Activated CD4-positive, alpha-beta T cell treated with anti-CD3 and anti-CD28 coated beads, Interleukin-2, amount 10 ng/mL, durations not matched to agents 7 days and 5 days (primary cell): ENCODE data around the gene RAB9A. TPM values are rescaled to one million over a fixed set of nuclear protein-coding genes. Genes with fewer than 3 reads are reported as not detected.
"Not testable (repeated sequence)": the region's sequence is repeated elsewhere in the genome, so short reads cannot be mapped to it uniquely, and the experiment has no call there.

Experiments
- CTCF ChIA-PET: fragments of 350-600 bp; sonication (Branson Sonifier 250); formaldehyde crosslinking; loops from one replicate; lab custom pipeline; 2021; ENCODE audit warnings: antibody characterized with exemption; lab: Charles Lee
- POLR2A ChIA-PET: fragments of 350-600 bp; sonication (Branson Sonifier 250); formaldehyde crosslinking; loops from one replicate; lab custom pipeline; 2021; ENCODE audit warnings: antibody characterized with exemption; lab: Charles Lee
- DNase-seq: peaks from one replicate; pipeline ENCODE4 v3.0.0-alpha.2; 2020
- H3K27ac Mint-ChIP-seq: one replicate; pipeline ENCODE4 v1.8.0; 2021; ENCODE audit warnings: mild to moderate bottlenecking, moderate library complexity, mixed read lengths
- H3K27me3 Mint-ChIP-seq: one replicate; pipeline ENCODE4 v1.8.0; 2021; ENCODE audit warnings: mixed read lengths
- H3K36me3 Mint-ChIP-seq: one replicate; pipeline ENCODE4 v1.8.0; 2021; ENCODE audit warnings: low read depth, mixed read lengths
- H3K4me1 Mint-ChIP-seq: one replicate; pipeline ENCODE4 v1.8.0; 2021; ENCODE audit warnings: mixed read lengths
- H3K4me3 Mint-ChIP-seq: one replicate; pipeline ENCODE4 v1.8.0; 2021; ENCODE audit warnings: mild to moderate bottlenecking, moderate library complexity, mixed read lengths
- H3K9me3 Mint-ChIP-seq: one replicate; pipeline ENCODE4 v1.8.0; 2021; ENCODE audit warnings: mixed read lengths
- total RNA-seq, 2 experiments: library from RNA; stranded (reverse); gene quantifications; one replicate each; pipeline ENCODE4 v1.2.3, GENCODE V29; 2021

The RAB9A gene, protein sequence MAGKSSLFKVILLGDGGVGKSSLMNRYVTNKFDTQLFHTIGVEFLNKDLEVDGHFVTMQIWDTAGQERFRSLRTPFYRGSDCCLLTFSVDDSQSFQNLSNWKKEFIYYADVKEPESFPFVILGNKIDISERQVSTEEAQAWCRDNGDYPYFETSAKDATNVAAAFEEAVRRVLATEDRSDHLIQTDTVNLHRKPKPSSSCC
- 10 to 100 TPM in 1 of 2 experiments, 1 to 10 TPM in 1; 9.1 to 10.9 TPM for total RNA-seq

DNA sequence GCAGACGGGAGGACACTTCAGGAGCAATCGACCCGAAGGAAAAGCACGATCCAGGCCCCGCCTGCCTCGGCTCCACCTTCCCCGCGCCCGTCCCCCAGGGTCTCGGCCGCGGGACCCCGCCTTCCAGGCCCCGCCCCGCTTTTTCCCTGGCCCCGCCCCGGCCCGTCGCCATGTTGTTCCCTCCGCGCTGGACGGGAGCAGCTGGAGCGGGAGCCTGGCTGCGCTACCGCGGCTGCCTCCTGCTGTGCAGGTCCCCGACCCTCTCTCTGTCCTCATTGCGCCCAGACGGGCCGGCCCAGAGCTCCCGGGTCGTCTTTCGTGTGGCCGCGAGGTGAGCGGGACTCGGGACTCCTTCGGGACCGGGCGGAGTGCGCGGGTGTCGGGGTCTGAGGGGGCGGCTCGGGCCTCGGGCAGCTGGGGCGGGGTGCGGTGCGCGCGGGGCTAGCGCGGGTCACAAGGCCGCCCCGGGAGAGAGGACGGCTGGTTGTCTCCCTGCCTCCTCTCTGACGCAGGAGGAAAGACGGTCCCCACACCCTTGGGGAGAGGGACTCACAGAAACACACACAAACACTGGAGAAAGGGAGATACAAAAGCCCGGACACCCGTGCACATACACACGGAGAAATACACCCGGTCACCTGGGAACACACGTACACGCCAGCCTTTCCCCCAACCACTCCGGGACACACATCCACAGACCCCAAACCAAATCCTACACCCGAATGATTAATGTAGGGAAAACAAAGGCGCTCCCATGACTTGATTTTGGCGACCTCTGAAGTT, at the start of gene RAB9A:
RAB9A (plus strand) TSS at position 171 of the 783 bp plus-strand sequence. CDS start 19,619 bp downstream, outside the sequence.
- Mint-ChIP-seq H3K27me3 (no peaks in the 10 kb centered on the region), H3K9me3 (no peaks in the 10 kb centered on the region), H3K4me3 (peak within 1 kb of the TSS; percentile 91), H3K36me3 (peaks cover 5% of the 10 kb centered on the region), H3K4me1 (peaks cover 42% of the 10 kb centered on the region), H3K27ac (peak within 1 kb of the TSS; percentile 94)
- POLR2A ChIA-PET: no interaction called here
- CTCF ChIA-PET: interaction anchor here (1.0 to 1.5 kb wide), 2 partner anchors 23 to 35 kb away, joined by 3 to 4 read pairs; no protein-coding TSS in a partner anchor
- DNase-seq: peak; percentile 70

DNA sequence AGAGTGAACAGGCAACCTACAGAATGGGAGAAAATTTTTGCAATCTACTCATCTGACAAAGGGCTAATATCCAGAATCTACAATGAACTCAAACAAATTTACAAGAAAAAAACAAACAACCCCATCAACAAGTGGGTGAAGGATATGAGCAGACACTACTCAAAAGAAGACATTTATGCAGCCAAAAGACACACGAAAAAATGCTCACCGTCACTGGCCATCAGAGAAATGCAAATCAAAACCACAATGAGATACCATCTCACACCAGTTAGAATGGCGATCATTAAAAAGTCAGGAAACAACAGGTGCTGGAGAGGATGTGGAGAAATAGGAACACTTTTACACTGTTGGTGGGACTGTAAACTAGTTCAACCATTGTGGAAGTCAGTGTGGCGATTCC, 47.2 kb upstream of the RAB9A start:
- CTCF ChIA-PET, H3K4me1 Mint-ChIP-seq, POLR2A ChIA-PET, DNase-seq, H3K9me3 Mint-ChIP-seq, H3K36me3 Mint-ChIP-seq, H3K27ac Mint-ChIP-seq, H3K27me3 Mint-ChIP-seq, H3K4me3 Mint-ChIP-seq: not testable (repeated sequence)

DNA sequence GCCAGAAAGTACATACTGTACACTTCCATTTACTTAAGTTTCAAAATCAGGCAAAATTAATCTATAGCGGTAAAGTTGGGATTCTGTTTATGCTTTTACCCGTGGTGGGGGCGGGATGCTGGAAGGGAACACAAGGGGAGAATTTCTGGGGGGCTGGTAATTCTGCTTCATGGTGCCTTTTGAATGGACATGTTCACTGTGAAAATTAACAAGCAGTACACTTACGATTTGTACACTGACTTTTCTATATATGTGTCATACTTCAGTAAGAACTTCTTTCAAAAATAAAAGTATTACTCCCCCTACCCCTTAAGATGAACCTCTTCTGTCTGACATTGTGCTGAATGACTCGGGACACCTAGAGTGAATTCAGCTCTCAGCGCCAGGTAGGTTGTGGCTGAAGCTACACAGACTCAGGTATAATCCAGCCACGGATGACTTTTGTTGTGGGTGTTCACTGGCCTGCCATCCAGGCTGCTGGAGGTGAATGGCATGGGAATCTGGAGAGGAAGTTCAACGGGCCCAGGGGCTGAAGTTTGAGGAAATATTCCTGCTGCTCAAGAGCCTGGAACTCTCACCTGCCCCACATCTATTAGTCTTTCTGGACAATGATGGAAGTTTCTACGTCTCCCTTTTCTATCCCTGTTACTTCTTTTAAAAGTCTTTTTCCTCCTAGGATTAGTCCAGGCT, 43.3 kb upstream of the RAB9A start:
- CTCF ChIA-PET: interaction anchor here (0.6 to 1.2 kb wide), 3 partner anchors 10 to 790 kb away, joined by 3 read pairs; no protein-coding TSS in a partner anchor
- Mint-ChIP-seq H3K27me3 (no peaks in the 10 kb centered on the region), H3K27ac (no peak overlapping the region)

DNA sequence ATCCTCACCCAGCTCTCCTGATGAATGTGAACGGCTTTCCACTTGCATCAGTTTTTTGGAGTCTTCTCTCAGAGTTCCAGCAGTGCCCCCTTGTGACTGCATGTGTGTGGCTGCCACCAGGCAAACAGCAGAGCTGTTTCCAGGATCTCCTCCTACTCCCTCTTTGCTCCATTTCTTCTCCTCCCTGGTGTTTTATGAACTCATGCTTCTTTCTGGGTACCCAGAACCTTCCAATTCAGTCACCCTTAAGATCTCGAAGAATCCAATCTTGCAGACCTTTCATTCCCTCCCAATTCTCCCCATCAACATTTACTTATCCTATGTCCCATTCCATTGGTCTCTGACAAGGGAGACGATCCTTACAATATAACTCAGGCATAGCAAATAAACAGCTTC, 42.8 kb upstream of the RAB9A start:
- H3K4me1 Mint-ChIP-seq: peaks cover 9% of the 10 kb centered on the region
- ChIA-PET CTCF (interaction anchor here (0.6 to 1.0 kb wide), 2 partner anchors 15 to 791 kb away, joined by 3 read pairs; no protein-coding TSS in a partner anchor), POLR2A (no interaction called here)
- H3K36me3 Mint-ChIP-seq: no peaks in the 10 kb centered on the region
- no peak overlapping the region for H3K4me3 Mint-ChIP-seq
- no peak overlapping the region for H3K27ac Mint-ChIP-seq
- no peaks in the 10 kb centered on the region for H3K27me3 Mint-ChIP-seq
- H3K9me3 Mint-ChIP-seq: no peaks in the 10 kb centered on the region
- DNase-seq: peak; percentile 34

More for the DNA sequence above, 43.3 kb upstream of the RAB9A start:
- no peak for DNase-seq
- H3K9me3 Mint-ChIP-seq: no peaks in the 10 kb centered on the region
- H3K4me3 Mint-ChIP-seq: no peak overlapping the region
- no peaks in the 10 kb centered on the region for H3K36me3 Mint-ChIP-seq
- peaks cover 9% of the 10 kb centered on the region for H3K4me1 Mint-ChIP-seq
- POLR2A ChIA-PET: no interaction called here

DNA sequence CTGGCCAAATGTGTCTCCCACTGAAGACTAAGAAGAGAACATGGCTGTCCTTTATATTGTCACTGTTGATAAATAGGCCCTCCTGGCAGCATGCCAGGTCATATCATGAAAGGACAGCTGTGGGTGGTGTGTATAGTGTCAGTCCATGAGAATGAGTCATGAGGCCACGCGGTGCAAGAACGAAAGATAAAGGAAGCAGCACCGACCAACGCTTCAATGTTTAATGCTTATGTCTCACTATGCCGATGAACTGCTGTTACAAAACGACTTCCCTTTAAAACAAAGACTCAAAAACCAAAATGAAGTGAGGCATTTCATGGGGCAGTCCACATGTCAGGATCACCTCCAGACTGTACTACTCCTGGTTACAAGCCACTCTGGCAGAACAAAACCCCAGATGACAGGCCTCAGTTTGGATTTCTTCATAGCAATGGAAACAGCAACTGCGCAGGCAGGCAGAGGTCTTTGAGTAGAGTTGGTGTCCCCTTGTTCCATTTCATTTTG, 41.2 kb upstream of the RAB9A start:
- H3K27ac Mint-ChIP-seq: peak overlapping the region; percentile 61
- DNase-seq: peak; percentile 10
- no peaks in the 10 kb centered on the region for H3K36me3 Mint-ChIP-seq
- H3K4me1 Mint-ChIP-seq: peaks cover 20% of the 10 kb centered on the region
- CTCF ChIA-PET: no interaction called here
- POLR2A ChIA-PET: no interaction called here
- no peak overlapping the region for H3K4me3 Mint-ChIP-seq
- no peaks in the 10 kb centered on the region for H3K9me3 Mint-ChIP-seq
- no peaks in the 10 kb centered on the region for H3K27me3 Mint-ChIP-seq

DNA sequence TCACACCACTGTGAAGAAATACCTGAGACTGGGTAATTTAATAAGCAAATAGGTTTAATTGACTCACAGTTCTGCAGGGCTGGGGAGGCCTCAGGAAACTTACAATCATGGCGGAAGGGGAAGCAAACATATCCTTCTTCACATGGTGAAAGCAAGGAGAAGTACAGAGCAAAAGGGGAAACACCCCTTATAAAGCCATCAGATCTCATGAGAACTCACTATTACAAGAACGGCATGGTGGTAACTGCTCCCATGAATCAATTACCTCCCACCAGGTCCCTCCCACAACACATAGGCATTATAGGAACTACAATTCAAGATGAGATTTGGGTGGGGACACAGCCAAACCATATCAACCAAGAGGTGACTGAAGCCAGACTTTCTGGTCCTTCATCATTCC, 40.6 kb upstream of the RAB9A start:
- POLR2A ChIA-PET, CTCF ChIA-PET, H3K4me3 Mint-ChIP-seq, H3K27me3 Mint-ChIP-seq, DNase-seq, H3K36me3 Mint-ChIP-seq, H3K27ac Mint-ChIP-seq, H3K9me3 Mint-ChIP-seq: not testable (repeated sequence)
- H3K4me1 Mint-ChIP-seq: peaks cover 20% of the 10 kb centered on the region

DNA sequence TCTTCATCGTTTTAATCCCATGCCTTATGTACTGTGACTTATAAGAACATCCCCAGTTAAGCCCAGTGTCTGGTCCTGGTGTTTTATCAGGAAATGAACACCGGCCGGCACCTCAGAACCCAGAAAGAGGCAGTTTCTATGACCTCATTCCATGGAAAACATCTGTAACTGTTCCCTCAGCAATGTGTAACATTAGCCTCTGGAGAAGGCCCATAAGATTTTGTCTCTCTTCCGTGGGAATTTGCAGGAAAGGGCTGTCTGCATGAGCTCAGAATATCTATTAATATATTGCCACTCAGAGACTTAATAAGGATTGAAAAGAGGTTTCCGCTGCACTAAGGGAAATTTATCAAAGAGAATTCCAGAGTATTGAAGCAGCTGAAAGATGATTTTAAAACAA, 39.1 kb upstream of the RAB9A start:
- ChIA-PET POLR2A (no interaction called here), CTCF (interaction anchor here (0.9 to 1.2 kb wide), 2 partner anchors 9 to 85 kb away, joined by 3 to 4 read pairs; partner anchors contain the start of genes OFD1 and TRAPPC2)
- Mint-ChIP-seq H3K9me3 (no peaks in the 10 kb centered on the region), H3K4me3 (no peak overlapping the region), H3K27ac (no peak overlapping the region), H3K4me1 (peaks cover 27% of the 10 kb centered on the region), H3K27me3 (no peaks in the 10 kb centered on the region), H3K36me3 (peaks cover 2% of the 10 kb centered on the region)
- DNase-seq: no peak

DNA sequence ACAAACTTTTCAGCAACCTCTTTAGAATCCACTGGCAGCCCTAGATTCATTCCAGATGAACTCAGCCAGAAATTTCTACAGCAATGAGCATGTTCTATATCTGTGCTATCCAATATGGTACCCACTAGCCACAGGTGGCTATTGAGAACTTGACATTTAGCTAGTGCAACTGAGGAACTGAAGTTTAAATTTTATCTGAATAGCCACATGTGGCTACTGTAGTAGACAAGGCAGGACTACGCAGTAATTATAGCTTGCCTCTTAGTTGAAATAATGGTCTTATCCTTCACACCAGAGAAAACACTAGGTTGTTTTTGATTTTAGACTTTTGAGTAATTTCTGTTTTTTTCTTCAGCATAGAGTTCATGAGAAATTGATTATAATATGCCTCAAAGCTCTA, 38.6 kb upstream of the RAB9A start:
- H3K27ac Mint-ChIP-seq: no peak overlapping the region
- peaks cover 7% of the 10 kb centered on the region for H3K36me3 Mint-ChIP-seq
- H3K27me3 Mint-ChIP-seq: no peaks in the 10 kb centered on the region
- ChIA-PET CTCF (interaction anchor here (0.6 to 0.9 kb wide), 2 partner anchors 84 to 112 kb away, joined by 3 read pairs; partner anchors contain the start of genes OFD1 and TRAPPC2), POLR2A (no interaction called here)
- DNase-seq: no peak
- no peak overlapping the region for H3K4me3 Mint-ChIP-seq
- peaks cover 32% of the 10 kb centered on the region for H3K4me1 Mint-ChIP-seq
- no peaks in the 10 kb centered on the region for H3K9me3 Mint-ChIP-seq

DNA sequence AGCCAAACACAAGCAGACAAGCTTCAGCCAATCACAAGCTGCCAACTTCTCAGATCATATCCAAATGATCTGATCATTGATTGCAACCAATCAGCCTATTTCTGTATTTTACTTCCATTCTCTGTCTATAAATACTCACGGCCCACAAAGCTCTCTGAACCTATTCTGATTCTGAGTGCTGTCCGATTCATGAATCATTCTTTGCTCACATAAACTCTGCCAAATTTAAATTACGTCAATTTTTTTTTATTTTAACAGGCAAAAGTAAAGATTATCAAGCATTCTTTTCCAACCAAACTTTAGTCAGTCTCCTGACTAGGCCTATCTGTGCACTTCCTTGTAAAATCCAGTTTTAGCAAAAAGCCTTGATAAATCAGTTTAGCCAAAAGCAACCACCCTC, 37.8 kb upstream of the RAB9A start:
- Mint-ChIP-seq H3K4me1 (peaks cover 30% of the 10 kb centered on the region), H3K9me3 (no peaks in the 10 kb centered on the region), H3K27ac (peak overlapping the region; percentile 13), H3K4me3 (no peak overlapping the region), H3K27me3 (no peaks in the 10 kb centered on the region), H3K36me3 (peaks cover 8% of the 10 kb centered on the region)
- ChIA-PET POLR2A (no interaction called here), CTCF (interaction anchor here (0.9 kb wide), 1 partner anchor 99 kb away, joined by 3 read pairs; no protein-coding TSS in a partner anchor)
- DNase-seq: no peak

DNA sequence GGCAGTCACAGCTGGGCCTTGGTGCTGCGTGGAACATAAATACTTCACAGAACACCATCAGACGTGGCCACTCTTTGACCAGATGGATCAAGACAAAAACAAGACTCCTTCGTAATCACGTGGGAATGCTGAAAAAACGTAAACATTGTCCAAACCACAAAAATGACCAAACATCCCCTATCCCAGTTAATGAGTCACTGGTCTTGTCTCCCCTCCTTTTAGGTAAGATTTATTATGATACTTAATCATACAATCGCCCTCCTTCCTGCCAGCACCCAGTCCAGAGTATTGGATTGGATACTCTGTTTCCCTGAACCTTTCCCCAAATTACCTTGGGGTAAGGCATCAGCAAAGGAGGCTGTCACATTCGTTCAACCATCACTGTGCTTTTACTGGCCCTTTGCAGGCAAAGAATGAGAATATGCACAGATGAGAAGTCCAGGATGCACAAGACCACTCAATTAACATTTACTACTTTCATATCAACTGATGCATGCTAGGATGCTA, 36.6 kb upstream of the RAB9A start:
- H3K27me3 Mint-ChIP-seq: no peaks in the 10 kb centered on the region
- H3K36me3 Mint-ChIP-seq: peaks cover 12% of the 10 kb centered on the region
- peak overlapping the region; percentile 98 for H3K27ac Mint-ChIP-seq
- no peaks in the 10 kb centered on the region for H3K9me3 Mint-ChIP-seq
- POLR2A ChIA-PET: no interaction called here
- H3K4me1 Mint-ChIP-seq: peaks cover 28% of the 10 kb centered on the region
- CTCF ChIA-PET: no interaction called here
- H3K4me3 Mint-ChIP-seq: peak overlapping the region; percentile 83
- DNase-seq: no peak

DNA sequence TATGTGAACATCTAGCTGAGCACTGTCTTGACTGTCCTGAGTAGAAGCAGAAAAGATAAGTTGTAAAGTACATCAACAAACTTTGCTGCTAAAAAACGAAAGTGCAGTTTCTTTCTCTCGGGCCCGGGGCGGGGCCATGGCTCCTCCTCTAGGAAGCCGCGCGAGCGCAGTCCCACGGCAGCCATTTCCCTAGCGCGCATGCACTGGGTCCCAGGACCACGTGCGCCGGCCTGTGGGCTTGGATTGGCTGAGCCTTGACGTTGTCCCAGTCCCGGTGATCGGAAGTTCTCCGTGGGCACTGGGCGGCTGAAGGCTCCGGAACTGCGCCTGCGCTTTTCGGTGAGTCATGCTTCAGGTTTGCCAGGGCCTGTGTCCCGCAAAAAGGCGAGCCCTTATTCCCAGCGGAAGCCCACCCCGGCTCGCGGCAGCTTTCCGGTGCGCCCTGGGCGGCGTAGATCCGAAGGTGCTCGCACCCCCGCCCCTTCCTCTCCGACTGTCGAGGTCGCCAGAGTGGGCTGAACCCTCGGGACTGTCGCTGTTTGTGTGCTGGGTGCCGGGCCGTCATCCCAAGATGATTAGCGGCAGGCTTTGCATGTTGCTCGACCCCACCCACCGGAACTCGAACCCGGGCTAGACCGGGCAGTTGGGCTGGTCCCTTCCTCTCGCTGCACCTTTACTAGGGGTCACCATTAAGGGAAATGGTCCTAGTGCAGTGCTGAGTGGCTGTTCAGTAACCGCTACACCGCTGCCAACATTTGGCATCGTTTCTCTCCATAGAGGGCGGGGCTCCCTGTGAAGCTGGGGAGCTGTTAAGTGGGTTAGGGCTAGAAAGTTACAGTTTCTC, 35.9 kb upstream of the RAB9A start, which contains the start of gene TCEANC:
TCEANC (plus strand) TSS at position 292 of the 844 bp plus-strand sequence. CDS start 9,368 bp downstream, outside the sequence.
- Mint-ChIP-seq H3K27me3 (no peaks in the 10 kb centered on the region), H3K36me3 (peaks cover 15% of the 10 kb centered on the region), H3K9me3 (no peaks in the 10 kb centered on the region), H3K27ac (peak within 1 kb of the TSS; percentile 98), H3K4me1 (peaks cover 25% of the 10 kb centered on the region), H3K4me3 (peak within 1 kb of the TSS; percentile 83)
- CTCF ChIA-PET: no interaction called here
- POLR2A ChIA-PET: interaction anchor here (0.6 kb wide), 1 partner anchor 566 kb away, joined by 3 read pairs; no protein-coding TSS in a partner anchor
- peak; percentile 94 for DNase-seq
